GM12878 (cell line): ENCODE results near the gene OR2D3.

ENCODE experiments used
- GABPA ChIP-seq: IDR thresholded peaks from 2 replicates; pipeline ENCODE4 v1.6.1; 2014; ENCODE audit warnings: antibody characterized with exemption, low read depth, mild to moderate bottlenecking, inconsistent platforms
- HDAC2 ChIP-seq: fragments of 200-600 bp; sonication (generic); IDR thresholded peaks from 2 replicates; pipeline ENCODE4 v1.6.1; 2017
- POLR2AphosphoS2 ChIP-seq: IDR thresholded peaks from 2 replicates; pipeline ENCODE4 v1.6.1; 2011; ENCODE audit warnings: low read depth, mild to moderate bottlenecking, low read length, improper control_type of control experiment, moderate library complexity

GRCh38 chr11:6900327-6900999 is 20.3 kb upstream of the OR2D3 start:
- no peak for TF ChIP-seq GABPA
- TF ChIP-seq HDAC2 = no peak
- TF ChIP-seq POLR2AphosphoS2 = no peak
